ENCODE measurements around the gene DPPA5. TPM values are rescaled to one million over a fixed set of nuclear protein-coding genes. Genes with fewer than 3 reads are reported as not detected.
"Not testable (repeated sequence)": the region's sequence is repeated elsewhere in the genome, so short reads cannot be mapped to it uniquely, and the experiment has no call there.

Gene DPPA5
- total RNA-seq (not detected), polyA plus RNA-seq (under 1 TPM in 1 of 2 donors, not detected in 1; 0.38 TPM)
- long read RNA-seq, donor 1 = 0 reads
- long read RNA-seq, donor 2 = 0 reads

- Histone ChIP-seq H3K9me3 (ENCODE audit: control insufficient read depth, low read length) (no peaks in the 10 kb centered on the region), H3K4me3 (ENCODE audit: low read length in 2 of 2) (no peak within 1 kb of the TSS), H3K36me3 (ENCODE audit: control insufficient read depth in 1 of 2, insufficient read depth in 2 of 2, low read length in 1 of 2) (no peaks in the 10 kb centered on the region), H3K4me1 (ENCODE audit: control insufficient read depth in 1 of 2, insufficient read depth in 2 of 2, low read length in 2 of 2) (no peaks in the 10 kb centered on the region), H3K27me3 (ENCODE audit: control insufficient read depth in 1 of 2, insufficient read depth in 2 of 2, low read length in 1 of 2) (no peaks in the 10 kb centered on the region), H3K27ac (ENCODE audit: low read depth in 1 of 2, low read length in 2 of 2) (no peak within 1 kb of the TSS)
- DNase-seq (no peak), ATAC-seq (ENCODE audit: low FRiP score) (no peak)
- WGBS, 2 donors = 79 to 88% methylated on average over 59 of the region's 59 CpGs
- intact Hi-C loops (cut with DNase I) = no loop called here
These were observed at the start of gene DPPA5 for GRCh38 chr6:73353636-73354593. Gene DPPA5 (minus strand): TSS chr6:73354276. CDS start chr6:73354225, 51 bp downstream.

- intact Hi-C loops (cut with DNase I) = no loop called here
- Histone ChIP-seq H3K27ac (ENCODE audit: low read depth in 1 of 2, low read length in 2 of 2) (no peak overlapping the region), H3K27me3 (ENCODE audit: control insufficient read depth in 1 of 2, insufficient read depth in 2 of 2, low read length in 1 of 2) (no peaks in the 10 kb centered on the region), H3K36me3 (ENCODE audit: control insufficient read depth in 1 of 2, insufficient read depth in 2 of 2, low read length in 1 of 2) (no peaks in the 10 kb centered on the region), H3K4me1 (ENCODE audit: control insufficient read depth in 1 of 2, insufficient read depth in 2 of 2, low read length in 2 of 2) (no peaks in the 10 kb centered on the region), H3K4me3 (ENCODE audit: low read length in 2 of 2) (no peak overlapping the region), H3K9me3 (ENCODE audit: control insufficient read depth, low read length) (peaks cover 1% of the 10 kb centered on the region)
- no peak for DNase-seq
- ATAC-seq (ENCODE audit: low FRiP score) = no peak
These were observed 46.6 kb upstream of the DPPA5 start for GRCh38 chr6:73400656-73401055.

GRCh38 chr6:73395875-73396274 lies 41.8 kb upstream of the DPPA5 start:
- H3K27me3 ChIP-seq (ENCODE audit: control insufficient read depth in 1 of 2, insufficient read depth in 2 of 2, low read length in 1 of 2) = no peaks in the 10 kb centered on the region
- DNase-seq (no peak), ATAC-seq (ENCODE audit: low FRiP score) (no peak)
- intact Hi-C loops (cut with DNase I) = no loop called here
- no peak overlapping the region for H3K27ac ChIP-seq (ENCODE audit: low read depth in 1 of 2, low read length in 2 of 2)
- no peak overlapping the region for H3K4me3 ChIP-seq (ENCODE audit: low read length in 2 of 2)
- WGBS, 2 donors = 95 to 97% methylated on average over 10 of the region's 10 CpGs
- no peaks in the 10 kb centered on the region for H3K4me1 ChIP-seq (ENCODE audit: control insufficient read depth in 1 of 2, insufficient read depth in 2 of 2, low read length in 2 of 2)
- no peaks in the 10 kb centered on the region for H3K9me3 ChIP-seq (ENCODE audit: control insufficient read depth, low read length)
- no peaks in the 10 kb centered on the region for H3K36me3 ChIP-seq (ENCODE audit: control insufficient read depth in 1 of 2, insufficient read depth in 2 of 2, low read length in 1 of 2)

- Histone ChIP-seq H3K4me3 (ENCODE audit: low read length in 2 of 2) (no peak within 1 kb of the TSS), H3K36me3 (ENCODE audit: control insufficient read depth in 1 of 2, insufficient read depth in 2 of 2, low read length in 1 of 2) (no peaks in the 10 kb centered on the region), H3K4me1 (ENCODE audit: control insufficient read depth in 1 of 2, insufficient read depth in 2 of 2, low read length in 2 of 2) (no peaks in the 10 kb centered on the region), H3K9me3 (ENCODE audit: control insufficient read depth, low read length) (no peaks in the 10 kb centered on the region), H3K27ac (ENCODE audit: low read depth in 1 of 2, low read length in 2 of 2) (no peak within 1 kb of the TSS), H3K27me3 (ENCODE audit: control insufficient read depth in 1 of 2, insufficient read depth in 2 of 2, low read length in 1 of 2) (no peaks in the 10 kb centered on the region)
- intact Hi-C loops (cut with DNase I) = no loop called here
- ATAC-seq (ENCODE audit: low FRiP score) (peak; percentile 63), DNase-seq (peak; percentile 69 to 78)
- 75 to 76% methylated on average over 54 of the region's 54 CpGs for WGBS, 2 donors
These were observed 40.7 kb upstream of the DPPA5 start, which contains the start of gene DDX43 for GRCh38 chr6:73394577-73395354. Gene DDX43 (plus strand): TSS chr6:73394828. CDS start chr6:73394906, 78 bp downstream.

GRCh38 chr6:73393278-73393677 lies 39.2 kb upstream of the DPPA5 start:
- Histone ChIP-seq H3K4me1 (ENCODE audit: control insufficient read depth in 1 of 2, insufficient read depth in 2 of 2, low read length in 2 of 2) (peaks cover 0 to 2% of the 10 kb centered on the region in 2 donors), H3K9me3 (ENCODE audit: control insufficient read depth, low read length) (no peaks in the 10 kb centered on the region), H3K4me3 (ENCODE audit: low read length in 2 of 2) (no peak overlapping the region), H3K27ac (ENCODE audit: low read depth in 1 of 2, low read length in 2 of 2) (no peak overlapping the region), H3K36me3 (ENCODE audit: control insufficient read depth in 1 of 2, insufficient read depth in 2 of 2, low read length in 1 of 2) (no peaks in the 10 kb centered on the region), H3K27me3 (ENCODE audit: control insufficient read depth in 1 of 2, insufficient read depth in 2 of 2, low read length in 1 of 2) (no peaks in the 10 kb centered on the region)
- ATAC-seq (ENCODE audit: low FRiP score) (no peak), DNase-seq (no peak)
- 81 to 88% methylated on average over 3 of the region's 3 CpGs for WGBS, 2 donors
- intact Hi-C loops (cut with DNase I) = no loop called here

- H3K9me3 ChIP-seq (ENCODE audit: control insufficient read depth, low read length); ATAC-seq (ENCODE audit: low FRiP score); H3K27me3 ChIP-seq (ENCODE audit: control insufficient read depth in 1 of 2, insufficient read depth in 2 of 2, low read length in 1 of 2); intact Hi-C loops (cut with DNase I); H3K36me3 ChIP-seq (ENCODE audit: control insufficient read depth in 1 of 2, insufficient read depth in 2 of 2, low read length in 1 of 2); H3K4me1 ChIP-seq (ENCODE audit: control insufficient read depth in 1 of 2, insufficient read depth in 2 of 2, low read length in 2 of 2); H3K27ac ChIP-seq (ENCODE audit: low read depth in 1 of 2, low read length in 2 of 2); DNase-seq; H3K4me3 ChIP-seq (ENCODE audit: low read length in 2 of 2): not testable (repeated sequence)
- 54 to 55% methylated on average over 4 of the region's 4 CpGs for WGBS, 2 donors
These were observed 38.1 kb upstream of the DPPA5 start for GRCh38 chr6:73392188-73392587.

- DNase-seq = no peak
- no peaks in the 10 kb centered on the region for H3K36me3 ChIP-seq (ENCODE audit: control insufficient read depth in 1 of 2, insufficient read depth in 2 of 2, low read length in 1 of 2)
- H3K27me3 ChIP-seq (ENCODE audit: control insufficient read depth in 1 of 2, insufficient read depth in 2 of 2, low read length in 1 of 2) = no peaks in the 10 kb centered on the region
- no peak for ATAC-seq (ENCODE audit: low FRiP score)
- no peaks in the 10 kb centered on the region for H3K9me3 ChIP-seq (ENCODE audit: control insufficient read depth, low read length)
- intact Hi-C loops (cut with DNase I) = no loop called here
- peaks cover 0 to 2% of the 10 kb centered on the region in 2 donors for H3K4me1 ChIP-seq (ENCODE audit: control insufficient read depth in 1 of 2, insufficient read depth in 2 of 2, low read length in 2 of 2)
- no peak overlapping the region for H3K27ac ChIP-seq (ENCODE audit: low read depth in 1 of 2, low read length in 2 of 2)
- 82 to 85% methylated on average over 2 of the region's 2 CpGs for WGBS, 2 donors
- no peak overlapping the region for H3K4me3 ChIP-seq (ENCODE audit: low read length in 2 of 2)
These were observed 37.6 kb upstream of the DPPA5 start for GRCh38 chr6:73391675-73392074.

- ATAC-seq (ENCODE audit: low FRiP score) = no peak
- intact Hi-C loops (cut with DNase I) = no loop called here
- DNase-seq = no peak
- Histone ChIP-seq H3K27me3 (ENCODE audit: control insufficient read depth in 1 of 2, insufficient read depth in 2 of 2, low read length in 1 of 2) (no peaks in the 10 kb centered on the region), H3K4me3 (ENCODE audit: low read length in 2 of 2) (no peak overlapping the region), H3K9me3 (ENCODE audit: control insufficient read depth, low read length) (no peaks in the 10 kb centered on the region), H3K27ac (ENCODE audit: low read depth in 1 of 2, low read length in 2 of 2) (no peak overlapping the region), H3K36me3 (ENCODE audit: control insufficient read depth in 1 of 2, insufficient read depth in 2 of 2, low read length in 1 of 2) (no peaks in the 10 kb centered on the region), H3K4me1 (ENCODE audit: control insufficient read depth in 1 of 2, insufficient read depth in 2 of 2, low read length in 2 of 2) (peaks cover 0 to 2% of the 10 kb centered on the region in 2 donors)
- 89 to 94% methylated on average over 10 of the region's 10 CpGs for WGBS, 2 donors
These were observed 35.8 kb upstream of the DPPA5 start for GRCh38 chr6:73389854-73390253.

Data from aorta (tissue), 5 donors.